Neural progenitor cell (in vitro differentiated cells): ENCODE results near the gene S100A7A. TPM values are rescaled to one million over a fixed set of nuclear protein-coding genes. Genes with fewer than 3 reads are reported as not detected.

Experiments
- DNase-seq: peaks from one replicate; pipeline ENCODE4 v3.0.0-alpha.2; 2016; ENCODE audit warnings: low spot score
- H2AFZ ChIP-seq: fragments of 200-600 bp; sonication (generic); replicated peaks from 2 replicates; pipeline ENCODE4 v1.6.1; 2016; ENCODE audit warnings: antibody characterized with exemption
- H3F3A ChIP-seq: fragments of 200-600 bp; sonication (generic); 2 replicates; pipeline ENCODE4 v1.6.1; 2016; ENCODE audit warnings: antibody characterized with exemption, low read depth
- H3K27ac ChIP-seq: fragments of 200-600 bp; sonication (generic); 2 replicates; pipeline ENCODE4 v1.5.1; 2016; ENCODE audit warnings: mild to moderate bottlenecking
- H3K27me3 ChIP-seq: fragments of 200-600 bp; sonication (generic); 2 replicates; pipeline ENCODE4 v1.6.1; 2016; ENCODE audit warnings: mild to moderate bottlenecking, moderate library complexity
- H3K36me3 ChIP-seq: fragments of 200-600 bp; sonication (generic); 2 replicates; pipeline ENCODE4 v1.5.1; 2016
- H3K4me1 ChIP-seq: fragments of 200-600 bp; sonication (generic); 2 replicates; pipeline ENCODE4 v1.6.1; 2016; ENCODE audit warnings: mixed run types
- H3K4me2 ChIP-seq: fragments of 200-600 bp; sonication (generic); 2 replicates; pipeline ENCODE4 v1.6.1; 2016
- H3K4me3 ChIP-seq: fragments of 200-600 bp; sonication (generic); 2 replicates; pipeline ENCODE4 v1.5.1; 2016
- H3K79me2 ChIP-seq: fragments of 200-600 bp; sonication (generic); 2 replicates; pipeline ENCODE4 v1.6.1; 2016; ENCODE audit warnings: low read depth
- H3K9ac ChIP-seq: fragments of 200-600 bp; sonication (generic); 2 replicates; pipeline ENCODE4 v1.6.1; 2016
- H3K9me3 ChIP-seq: fragments of 200-600 bp; sonication (generic); 2 replicates; pipeline ENCODE4 v1.5.1; 2016; ENCODE audit warnings: low read depth
- H4K20me1 ChIP-seq: fragments of 200-600 bp; sonication (generic); 2 replicates; pipeline ENCODE4 v1.6.1; 2016; ENCODE audit warnings: low read depth
- H3K27ac Mint-ChIP-seq: 3 replicates; pipeline ENCODE4 v1.8.0; 2021; ENCODE audit warnings: mixed read lengths
- H3K27me3 Mint-ChIP-seq: 2 replicates; pipeline ENCODE4 v1.8.0; 2022; ENCODE audit warnings: low read depth, mild to moderate bottlenecking, inconsistent platforms, moderate library complexity, mixed read lengths; ENCODE audit not compliant: insufficient read depth
- H3K36me3 Mint-ChIP-seq: 3 replicates; pipeline ENCODE4 v1.8.0; 2021; ENCODE audit warnings: mixed read lengths
- H3K4me1 Mint-ChIP-seq: 3 replicates; pipeline ENCODE4 v1.8.0; 2021; ENCODE audit warnings: mixed read lengths
- H3K4me3 Mint-ChIP-seq: 3 replicates; pipeline ENCODE4 v1.8.0; 2021; ENCODE audit warnings: mild to moderate bottlenecking, moderate library complexity, mixed read lengths
- H3K9me3 Mint-ChIP-seq: 3 replicates; pipeline ENCODE4 v1.8.0; 2020; ENCODE audit warnings: mixed read lengths
- EZH2 ChIP-seq: fragments of 200-600 bp; sonication (generic); IDR thresholded peaks from 2 replicates; pipeline ENCODE4 v1.6.1; 2017; ENCODE audit warnings: antibody characterized with exemption, mild to moderate bottlenecking, moderate library complexity
- EZH2phosphoT487 ChIP-seq: fragments of 200-600 bp; sonication (generic); IDR thresholded peaks from 2 replicates; pipeline ENCODE4 v1.6.1; 2017; ENCODE audit warnings: antibody characterized with exemption
- total RNA-seq: library from RNA; depleted of rRNA; stranded (reverse); fragments of >200 nt; gene quantifications from 2 replicates; pipeline ENCODE4 v1.2.3, GENCODE V29; 2015; ENCODE audit warnings: low replicate concordance
- TF ChIP-seq, protein P1 (sequence below): fragments of 200-600 bp; sonication (generic); IDR thresholded peaks from 2 replicates; pipeline ENCODE4 v1.5.1; 2017; ENCODE audit warnings: antibody characterized with exemption, mild to moderate bottlenecking

Gene S100A7A
- total RNA-seq, 1 donor from 2014 or later, result not detected

DNA sequence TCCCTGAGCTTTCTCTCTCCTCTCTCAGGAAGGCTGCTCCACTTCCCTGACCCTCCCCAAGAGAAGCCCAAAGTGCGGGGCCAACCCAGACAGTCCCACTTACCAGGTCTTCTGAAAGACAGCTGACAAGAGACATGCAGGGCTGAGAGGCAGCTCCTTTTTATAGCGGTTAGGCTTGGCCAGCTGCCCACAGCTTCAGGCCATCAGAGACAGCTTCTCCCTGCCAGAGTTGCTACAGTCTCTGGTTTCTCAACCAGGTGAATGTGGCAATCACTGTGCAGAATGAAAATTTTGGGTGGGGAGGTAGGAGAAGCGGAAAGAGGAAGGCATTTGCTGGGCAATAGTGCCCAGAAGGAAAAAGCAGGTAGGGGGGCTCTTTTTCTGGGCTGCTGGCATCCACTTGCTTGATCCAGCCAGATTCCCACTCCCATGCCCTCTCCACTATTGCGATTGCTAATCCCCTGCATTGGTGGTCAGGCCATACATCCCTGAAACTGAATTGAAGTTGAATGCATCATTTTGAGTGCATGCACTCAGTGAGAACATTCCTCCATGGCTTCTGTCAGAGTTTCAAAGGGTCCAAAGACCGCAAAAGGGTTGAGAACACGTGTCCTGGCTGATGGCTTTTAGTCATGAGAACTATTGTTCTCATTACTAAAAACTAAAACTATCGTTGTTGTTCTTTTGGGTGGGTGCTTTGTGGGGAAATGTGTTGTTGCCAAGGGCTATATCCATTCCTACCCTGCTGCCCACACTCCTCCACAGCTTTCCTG is 25.2 kb upstream of the S100A7A start, which contains the start of gene S100A8:
TSS of gene S100A8 (minus strand) at position 136 of the 773 bp plus-strand sequence. CDS start 538 bp downstream, outside the sequence.
- H3K27me3 ChIP-seq, result no peaks in the 10 kb centered on the region
- H3K4me2 ChIP-seq, result no peak within 1 kb of the TSS
- no peak within 1 kb of the TSS for H3K27ac ChIP-seq
- Mint-ChIP-seq H3K27me3 (peaks cover 2% of the 10 kb centered on the region), H3K4me1 (no peaks in the 10 kb centered on the region), H3K4me3 (no peak within 1 kb of the TSS), H3K36me3 (no peaks in the 10 kb centered on the region), H3K9me3 (no peaks in the 10 kb centered on the region), H3K27ac (no peak within 1 kb of the TSS)
- no peaks in the 10 kb centered on the region for H3K36me3 ChIP-seq
- H3K79me2 ChIP-seq, result no peaks in the 10 kb centered on the region
- no peak for DNase-seq
- no peak within 1 kb of the TSS for H3K4me3 ChIP-seq
- H3F3A ChIP-seq, result no peaks in the 10 kb centered on the region
- H4K20me1 ChIP-seq, result no peaks in the 10 kb centered on the region
- no peak within 1 kb of the TSS for H3K9ac ChIP-seq
- H3K9me3 ChIP-seq, result no peaks in the 10 kb centered on the region
- no peak for TF ChIP-seq EZH2
- H2AFZ ChIP-seq, result no peak within 1 kb of the TSS
- H3K4me1 ChIP-seq, result no peaks in the 10 kb centered on the region

DNA sequence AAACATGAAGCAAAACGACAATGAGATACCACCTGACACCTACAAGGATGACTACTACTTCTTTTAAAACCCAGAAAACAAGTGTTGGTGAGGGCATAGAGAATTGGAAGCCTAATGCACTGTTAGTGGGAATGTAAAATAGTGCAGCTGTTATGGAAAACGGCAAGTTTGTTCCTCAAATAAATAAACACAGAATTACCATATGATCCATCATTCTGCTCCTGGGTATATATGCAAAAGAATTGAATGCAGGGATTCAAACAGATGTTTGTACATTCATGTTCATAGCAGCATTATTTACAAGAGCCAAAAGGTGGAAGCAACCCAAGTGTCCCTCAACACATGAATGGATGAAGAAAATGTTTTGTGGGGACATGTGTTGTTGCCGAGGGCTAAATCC is 24.1 kb upstream of the S100A7A start:
- H2AFZ ChIP-seq, result no peak overlapping the region
- H3K79me2 ChIP-seq, result no peaks in the 10 kb centered on the region
- no peaks in the 10 kb centered on the region for H3K36me3 ChIP-seq
- H3F3A ChIP-seq, result no peaks in the 10 kb centered on the region
- no peak for DNase-seq
- TF ChIP-seq EZH2phosphoT487, result no peak
- TF ChIP-seq EZH2, result no peak
- no peaks in the 10 kb centered on the region for H3K9me3 ChIP-seq
- no peaks in the 10 kb centered on the region for H3K4me1 Mint-ChIP-seq
- H3K27ac ChIP-seq, result no peak overlapping the region
- H3K4me3 ChIP-seq, result no peak overlapping the region
- H3K27ac Mint-ChIP-seq, result no peak overlapping the region
- no peaks in the 10 kb centered on the region for H3K27me3 ChIP-seq
- H3K4me3 Mint-ChIP-seq, result no peak overlapping the region
- H3K9me3 Mint-ChIP-seq, result no peaks in the 10 kb centered on the region
- no peak overlapping the region for H3K9ac ChIP-seq
- no peaks in the 10 kb centered on the region for H3K4me1 ChIP-seq
- H3K27me3 Mint-ChIP-seq, result peaks cover 4% of the 10 kb centered on the region
- H3K4me2 ChIP-seq, result no peak overlapping the region
- no peaks in the 10 kb centered on the region for H3K36me3 Mint-ChIP-seq
- H4K20me1 ChIP-seq, result no peaks in the 10 kb centered on the region

DNA sequence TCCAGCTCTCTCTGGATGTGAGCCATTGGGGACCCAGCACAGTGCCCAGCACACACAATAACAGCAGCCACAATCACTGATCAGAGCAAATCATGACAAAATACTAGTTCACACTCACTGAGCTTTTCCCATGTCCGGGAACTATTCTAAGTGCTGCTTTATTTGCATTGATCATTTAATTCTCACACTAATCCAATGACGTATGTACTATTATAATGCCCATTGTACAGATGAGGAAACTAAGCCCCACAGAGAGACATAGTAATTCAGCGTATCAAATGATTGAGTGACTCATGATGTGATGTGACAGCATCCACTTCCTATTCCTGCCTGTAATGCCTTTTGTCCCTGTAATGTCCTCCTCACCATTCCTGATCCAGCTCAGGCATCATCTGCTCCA is 23.5 kb upstream of the S100A7A start:
- no peaks in the 10 kb centered on the region for H3K4me1 ChIP-seq
- no peaks in the 10 kb centered on the region for H3K4me1 Mint-ChIP-seq
- TF ChIP-seq EZH2phosphoT487 (no peak), EZH2 (no peak)
- TF ChIP-seq, protein P1, sequence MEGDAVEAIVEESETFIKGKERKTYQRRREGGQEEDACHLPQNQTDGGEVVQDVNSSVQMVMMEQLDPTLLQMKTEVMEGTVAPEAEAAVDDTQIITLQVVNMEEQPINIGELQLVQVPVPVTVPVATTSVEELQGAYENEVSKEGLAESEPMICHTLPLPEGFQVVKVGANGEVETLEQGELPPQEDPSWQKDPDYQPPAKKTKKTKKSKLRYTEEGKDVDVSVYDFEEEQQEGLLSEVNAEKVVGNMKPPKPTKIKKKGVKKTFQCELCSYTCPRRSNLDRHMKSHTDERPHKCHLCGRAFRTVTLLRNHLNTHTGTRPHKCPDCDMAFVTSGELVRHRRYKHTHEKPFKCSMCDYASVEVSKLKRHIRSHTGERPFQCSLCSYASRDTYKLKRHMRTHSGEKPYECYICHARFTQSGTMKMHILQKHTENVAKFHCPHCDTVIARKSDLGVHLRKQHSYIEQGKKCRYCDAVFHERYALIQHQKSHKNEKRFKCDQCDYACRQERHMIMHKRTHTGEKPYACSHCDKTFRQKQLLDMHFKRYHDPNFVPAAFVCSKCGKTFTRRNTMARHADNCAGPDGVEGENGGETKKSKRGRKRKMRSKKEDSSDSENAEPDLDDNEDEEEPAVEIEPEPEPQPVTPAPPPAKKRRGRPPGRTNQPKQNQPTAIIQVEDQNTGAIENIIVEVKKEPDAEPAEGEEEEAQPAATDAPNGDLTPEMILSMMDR, result no peak
- H3K4me3 Mint-ChIP-seq, result no peak overlapping the region
- H3K4me2 ChIP-seq, result no peak overlapping the region
- H3K27me3 ChIP-seq, result no peaks in the 10 kb centered on the region
- H3K9me3 ChIP-seq, result no peaks in the 10 kb centered on the region
- no peaks in the 10 kb centered on the region for H3F3A ChIP-seq
- H3K27ac Mint-ChIP-seq, result no peak overlapping the region
- no peaks in the 10 kb centered on the region for H3K36me3 ChIP-seq
- no peaks in the 10 kb centered on the region for H4K20me1 ChIP-seq
- no peak overlapping the region for H3K9ac ChIP-seq
- H3K4me3 ChIP-seq, result no peak overlapping the region
- H3K79me2 ChIP-seq, result no peaks in the 10 kb centered on the region
- no peaks in the 10 kb centered on the region for H3K9me3 Mint-ChIP-seq
- H3K36me3 Mint-ChIP-seq, result no peaks in the 10 kb centered on the region
- H3K27me3 Mint-ChIP-seq, result peaks cover 6% of the 10 kb centered on the region
- DNase-seq, result no peak
- no peak overlapping the region for H3K27ac ChIP-seq
- H2AFZ ChIP-seq, result no peak overlapping the region

DNA sequence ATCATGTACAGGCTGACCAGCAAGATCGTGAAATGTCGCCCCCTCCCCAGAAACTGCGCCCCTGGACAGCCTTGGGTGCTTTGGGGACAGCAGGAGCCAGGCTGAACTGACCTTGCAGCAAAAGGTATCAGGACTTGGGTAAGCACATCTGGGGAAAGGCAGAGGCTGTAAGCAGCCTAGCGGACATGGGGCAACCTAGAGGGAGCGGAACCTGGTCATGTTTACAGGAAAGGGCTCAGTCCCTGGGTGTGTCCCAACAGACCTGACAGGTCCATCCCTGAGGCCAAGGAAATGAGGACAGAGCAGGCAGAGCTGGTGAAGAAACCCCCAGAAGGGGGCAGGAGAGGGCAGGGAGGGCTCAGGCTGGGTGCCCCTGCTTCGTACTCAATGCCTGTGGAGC is 22.4 kb upstream of the S100A7A start:
- no peaks in the 10 kb centered on the region for H3K4me1 Mint-ChIP-seq
- Histone ChIP-seq H3K4me1 (no peaks in the 10 kb centered on the region), H3K27me3 (no peaks in the 10 kb centered on the region), H2AFZ (no peak overlapping the region), H3K4me2 (no peak overlapping the region), H3K9me3 (no peaks in the 10 kb centered on the region), H4K20me1 (no peaks in the 10 kb centered on the region), H3K79me2 (no peaks in the 10 kb centered on the region), H3K9ac (no peak overlapping the region), H3K27ac (no peak overlapping the region), H3K36me3 (no peaks in the 10 kb centered on the region), H3F3A (no peaks in the 10 kb centered on the region), H3K4me3 (no peak overlapping the region)
- H3K27ac Mint-ChIP-seq, result no peak overlapping the region
- no peak overlapping the region for H3K4me3 Mint-ChIP-seq
- H3K27me3 Mint-ChIP-seq, result peaks cover 6% of the 10 kb centered on the region
- DNase-seq, result peak; percentile 20
- no peaks in the 10 kb centered on the region for H3K36me3 Mint-ChIP-seq
- no peaks in the 10 kb centered on the region for H3K9me3 Mint-ChIP-seq
- no peak for TF ChIP-seq EZH2
- TF ChIP-seq, protein P1, result peak; percentile 35
